ENCODE results near the gene HLA-B. TPM values are rescaled to one million over a fixed set of nuclear protein-coding genes. Genes with fewer than 3 reads are reported as not detected.

The HLA-B gene
- polyA plus RNA-seq, 2 donors, result 168 to 351 TPM

Other genes with a start within 250 kb of the HLA-B start
- under 1 TPM in 1 of 2 donors, not detected in 1; 0.08 TPM for gene C6orf15, start 244.6 kb downstream of the HLA-B start, polyA plus RNA-seq
- 1 to 10 TPM in 1 of 2 donors, under 1 TPM in 1; 1.00 to 4.3 TPM for gene PSORS1C1, start 242.4 kb downstream of the HLA-B start, polyA plus RNA-seq
- under 1 TPM; 0.02 to 0.20 TPM for gene CDSN, start 236.7 kb downstream of the HLA-B start, polyA plus RNA-seq
- under 1 TPM; 0.22 to 0.81 TPM for gene PSORS1C2, start 218.1 kb downstream of the HLA-B start, polyA plus RNA-seq
- 10 to 100 TPM; 10.5 to 15.4 TPM for gene CCHCR1, start 199.4 kb downstream of the HLA-B start, polyA plus RNA-seq
- 10 to 100 TPM; 10.3 to 11.0 TPM for gene TCF19, start 198.6 kb downstream of the HLA-B start, polyA plus RNA-seq
- gene POU5F1, start 186.5 kb downstream of the HLA-B start, polyA plus RNA-seq, result under 1 TPM; 0.55 to 0.59 TPM
- gene HLA-C, start 85.1 kb downstream of the HLA-B start, polyA plus RNA-seq, result 100 to 1,000 TPM; 104 to 121 TPM
- 1 to 10 TPM; 8.8 to 9.9 TPM for gene MICA, start 46.4 kb upstream of the HLA-B start, polyA plus RNA-seq
- gene MICB, start 141.0 kb upstream of the HLA-B start, polyA plus RNA-seq, result under 1 TPM; 0.29 to 0.77 TPM
- not detected for gene MCCD1, start 171.8 kb upstream of the HLA-B start, polyA plus RNA-seq
- 100 to 1,000 TPM; 181 to 321 TPM for gene DDX39B, start 184.8 kb upstream of the HLA-B start, polyA plus RNA-seq
- gene ATP6V1G2, start 189.4 kb upstream of the HLA-B start, polyA plus RNA-seq, result under 1 TPM; 0.32 to 0.49 TPM
- 10 to 100 TPM; 16.1 to 20.2 TPM for gene NFKBIL1, start 190.4 kb upstream of the HLA-B start, polyA plus RNA-seq
- gene LTA, start 215.1 kb upstream of the HLA-B start, polyA plus RNA-seq, result under 1 TPM; 0.10 to 0.14 TPM
- gene TNF, start 218.4 kb upstream of the HLA-B start, polyA plus RNA-seq, result 1 to 10 TPM in 1 of 2 donors, under 1 TPM in 1; 0.71 to 2.4 TPM
- gene LTB, start 225.2 kb upstream of the HLA-B start, polyA plus RNA-seq, result 1 to 10 TPM; 1.8 to 3.0 TPM
- gene LST1, start 229.1 kb upstream of the HLA-B start, polyA plus RNA-seq, result 1 to 10 TPM; 2.8 to 6.9 TPM
- gene NCR3, start 235.8 kb upstream of the HLA-B start, polyA plus RNA-seq, result under 1 TPM in 1 of 2 donors, not detected in 1; 0.07 TPM